ENCODE measurements around the gene OLFM2. TPM values are rescaled to one million over a fixed set of nuclear protein-coding genes. Genes with fewer than 3 reads are reported as not detected.

The OLFM2 gene
- total RNA-seq, 3 donors from 2014 or later = 1.4 to 5.7 (median 1.9) TPM

DNA sequence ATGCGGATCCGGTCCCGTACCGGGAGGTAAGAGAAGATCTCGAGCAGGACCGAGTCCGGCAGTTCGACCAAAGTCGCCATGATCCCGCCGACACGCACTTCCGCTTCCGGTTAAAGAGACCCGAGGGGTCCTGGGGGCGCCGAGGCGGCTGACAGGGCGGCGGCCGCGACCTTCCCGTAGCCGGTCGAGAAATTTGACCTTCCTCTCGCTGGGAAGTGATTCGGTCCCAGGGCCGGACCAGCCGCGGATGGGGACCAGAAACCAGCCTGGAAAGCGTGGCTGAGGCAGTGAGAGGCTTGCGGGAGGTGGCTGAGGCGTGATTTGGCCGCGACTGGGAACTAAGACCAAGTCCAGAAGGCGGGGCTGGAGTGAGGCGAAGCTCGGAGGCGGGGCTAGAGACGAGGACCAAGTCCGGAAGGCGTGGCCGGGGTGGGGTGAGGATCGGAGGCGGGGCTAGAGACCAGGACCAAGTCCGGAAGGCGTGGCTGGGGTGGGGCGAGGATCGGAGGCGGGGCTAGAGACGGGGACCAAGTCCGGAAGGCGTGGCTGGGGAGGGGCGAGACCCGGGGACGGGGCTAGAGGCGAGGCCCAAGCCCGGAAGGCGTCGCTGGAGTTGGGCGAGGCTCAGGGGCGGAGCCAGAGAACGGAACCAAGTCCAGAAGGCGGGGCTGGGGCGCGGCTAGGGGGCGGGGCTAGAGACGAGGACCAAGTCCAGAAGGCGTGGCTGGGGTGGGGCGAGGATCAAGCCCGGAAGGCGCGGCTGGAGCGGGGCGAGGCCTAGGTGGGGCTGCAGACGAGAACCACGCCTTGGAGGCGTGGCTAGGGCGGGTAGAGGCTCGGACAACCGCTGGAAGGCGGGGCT lies 117.3 kb downstream of the OLFM2 start, which contains the start of gene FBXL12:
Gene FBXL12 (minus strand): TSS at position 346 of the 862 bp plus-strand sequence. CDS start 266 bp downstream, at position 80.
- DNase-seq (peak; percentile 100), ATAC-seq (peak; percentile 91)
- peak within 1 kb of the TSS; percentile 94 for H3K4me3 ChIP-seq
- intact Hi-C loops (cut with DNase I, micrococcal nuclease) = no loop called here
- H3K9me3 ChIP-seq = no peaks in the 10 kb centered on the region
- no peaks in the 10 kb centered on the region for H3K36me3 ChIP-seq (ENCODE audit: low read depth)
- TF ChIP-seq, protein P1, sequence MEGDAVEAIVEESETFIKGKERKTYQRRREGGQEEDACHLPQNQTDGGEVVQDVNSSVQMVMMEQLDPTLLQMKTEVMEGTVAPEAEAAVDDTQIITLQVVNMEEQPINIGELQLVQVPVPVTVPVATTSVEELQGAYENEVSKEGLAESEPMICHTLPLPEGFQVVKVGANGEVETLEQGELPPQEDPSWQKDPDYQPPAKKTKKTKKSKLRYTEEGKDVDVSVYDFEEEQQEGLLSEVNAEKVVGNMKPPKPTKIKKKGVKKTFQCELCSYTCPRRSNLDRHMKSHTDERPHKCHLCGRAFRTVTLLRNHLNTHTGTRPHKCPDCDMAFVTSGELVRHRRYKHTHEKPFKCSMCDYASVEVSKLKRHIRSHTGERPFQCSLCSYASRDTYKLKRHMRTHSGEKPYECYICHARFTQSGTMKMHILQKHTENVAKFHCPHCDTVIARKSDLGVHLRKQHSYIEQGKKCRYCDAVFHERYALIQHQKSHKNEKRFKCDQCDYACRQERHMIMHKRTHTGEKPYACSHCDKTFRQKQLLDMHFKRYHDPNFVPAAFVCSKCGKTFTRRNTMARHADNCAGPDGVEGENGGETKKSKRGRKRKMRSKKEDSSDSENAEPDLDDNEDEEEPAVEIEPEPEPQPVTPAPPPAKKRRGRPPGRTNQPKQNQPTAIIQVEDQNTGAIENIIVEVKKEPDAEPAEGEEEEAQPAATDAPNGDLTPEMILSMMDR (IDR thresholded peaks at IDR 0.05) = no peak
- peaks cover 15% of the 10 kb centered on the region for H3K4me1 ChIP-seq (ENCODE audit: low read depth)

DNA sequence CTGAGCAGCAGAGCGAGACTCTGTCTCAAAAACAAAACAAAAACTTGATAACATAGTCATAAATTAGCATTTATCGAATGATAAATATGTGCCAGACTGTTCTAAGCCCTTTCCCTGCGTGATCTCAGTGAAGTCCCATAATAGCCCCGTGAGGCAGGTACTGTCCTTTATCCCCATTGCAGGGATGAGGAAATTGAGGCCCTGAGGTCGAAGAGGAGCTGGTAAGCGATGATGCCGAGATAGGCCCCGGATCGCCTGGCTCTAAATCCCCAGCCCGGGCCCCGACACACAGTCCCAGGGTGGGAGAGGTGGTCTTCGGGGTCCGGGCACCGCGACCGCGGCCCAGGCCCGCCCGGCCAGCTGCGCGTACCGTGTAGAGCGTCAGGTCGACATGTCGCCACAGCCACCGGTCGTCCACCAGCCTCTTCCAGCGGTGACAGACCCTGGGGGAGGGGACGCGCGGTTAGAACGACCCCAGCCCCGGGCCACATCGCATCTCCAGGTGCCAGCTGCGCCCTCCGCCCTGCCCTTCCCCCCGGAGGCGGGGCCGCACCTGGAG lies 118.1 kb downstream of the OLFM2 start:
- H3K9me3 ChIP-seq = no peaks in the 10 kb centered on the region
- TF ChIP-seq, protein P1 (IDR thresholded peaks at IDR 0.05) = no peak
- ATAC-seq (no peak), DNase-seq (no peak)
- H3K4me1 ChIP-seq (ENCODE audit: low read depth) = peaks cover 15% of the 10 kb centered on the region
- no peaks in the 10 kb centered on the region for H3K36me3 ChIP-seq (ENCODE audit: low read depth)
- intact Hi-C loops (cut with DNase I, micrococcal nuclease) = no loop called here
- peak overlapping the region; percentile 94 for H3K4me3 ChIP-seq

DNA sequence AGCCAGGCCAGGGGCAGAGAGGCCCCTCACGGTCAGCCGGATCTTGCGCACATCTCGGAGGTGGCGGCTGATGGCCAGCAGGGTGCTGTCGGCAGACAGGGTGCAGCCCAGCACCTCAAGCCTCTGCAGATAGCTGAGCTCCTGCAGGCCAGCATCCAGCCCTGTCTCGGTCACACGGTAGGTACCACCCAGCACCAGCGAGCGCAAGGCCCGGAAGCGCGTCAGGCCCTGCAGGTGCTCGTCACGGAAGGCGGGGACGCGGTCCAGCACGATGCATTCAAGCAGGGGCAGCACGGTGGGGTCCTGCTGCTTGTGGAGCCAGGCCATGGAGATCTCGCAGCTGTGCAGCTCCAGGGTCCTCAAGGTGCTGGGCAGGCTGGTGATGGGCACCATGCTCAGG lies 125.2 kb downstream of the OLFM2 start:
- TF ChIP-seq, protein P1 (IDR thresholded peaks at IDR 0.05) = no peak
- Histone ChIP-seq H3K9me3 (no peaks in the 10 kb centered on the region), H3K4me3 (no peak overlapping the region), H3K4me1 (ENCODE audit: low read depth) (peaks cover 2% of the 10 kb centered on the region), H3K36me3 (ENCODE audit: low read depth) (peaks cover 11% of the 10 kb centered on the region)
- no peak for DNase-seq
- intact Hi-C loops (cut with DNase I, micrococcal nuclease) = no loop called here
- peak; percentile 10 for ATAC-seq

DNA sequence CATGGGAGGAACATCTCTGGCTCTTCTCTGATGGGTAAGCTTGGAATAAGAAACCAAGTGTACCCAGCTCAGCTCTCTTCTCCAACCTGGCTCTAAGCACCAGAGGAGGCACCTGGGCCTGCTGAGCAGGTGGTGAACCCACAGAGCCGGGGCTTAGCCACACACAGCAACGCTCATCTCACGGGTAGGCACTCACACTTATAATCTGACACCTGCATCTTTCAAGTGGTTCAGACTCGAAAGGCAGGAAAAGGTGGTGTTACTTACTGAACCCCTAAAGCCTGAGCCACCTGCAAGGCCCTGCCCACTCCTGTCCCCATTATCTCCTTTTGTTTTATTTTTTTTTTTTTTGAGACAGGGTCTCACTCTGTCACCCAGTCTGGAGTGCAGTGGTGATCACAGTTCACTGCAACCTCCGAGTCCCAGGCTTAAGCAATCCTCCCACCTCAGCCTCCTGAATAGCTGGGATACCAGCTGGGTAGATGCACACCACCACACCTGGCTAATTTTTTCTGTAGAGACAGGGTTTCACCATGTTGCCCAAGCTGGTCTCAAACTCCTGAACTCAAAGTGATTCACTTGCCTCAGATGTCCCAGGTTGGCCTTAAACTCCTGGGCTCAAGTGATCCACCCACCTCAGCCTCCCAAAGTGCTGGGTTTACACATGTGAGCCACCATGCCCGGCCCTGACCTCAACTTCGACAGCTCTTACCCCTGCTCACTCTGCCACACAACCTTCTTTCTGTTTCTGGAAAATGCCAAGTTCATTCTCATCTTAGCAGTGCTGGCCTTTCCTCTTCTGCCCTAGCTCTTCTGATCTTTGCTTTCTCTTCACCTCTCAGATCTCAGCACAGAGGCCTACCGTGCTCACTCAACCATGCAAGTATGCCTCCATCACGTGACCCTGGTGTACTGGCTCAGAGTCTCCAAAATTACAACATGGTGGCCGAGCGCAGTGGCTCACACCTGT lies 127.2 kb downstream of the OLFM2 start:
- peaks cover 11% of the 10 kb centered on the region for H3K36me3 ChIP-seq (ENCODE audit: low read depth)
- intact Hi-C loops (cut with DNase I, micrococcal nuclease) = no loop called here

DNA sequence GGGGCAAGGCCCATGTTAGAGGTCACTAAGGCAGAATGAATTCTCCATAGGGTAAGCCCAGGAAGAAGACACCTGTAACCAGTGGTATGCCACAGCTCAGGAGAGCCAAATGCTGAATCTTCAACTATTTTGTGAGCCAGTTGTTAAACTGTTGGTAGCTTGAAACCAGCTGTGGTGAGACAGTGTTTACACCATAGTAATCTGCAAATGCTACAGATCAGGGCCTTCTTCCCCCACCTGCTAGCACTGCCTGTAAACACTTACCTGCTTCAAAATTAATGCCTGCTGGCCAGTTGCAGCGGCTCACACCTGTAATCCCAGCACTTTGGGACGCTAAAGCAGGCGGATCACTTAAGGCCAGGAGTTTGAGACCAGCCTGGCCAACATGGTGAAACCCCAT lies 129.5 kb downstream of the OLFM2 start:
- intact Hi-C loops (cut with DNase I, micrococcal nuclease) = no loop called here
- TF ChIP-seq, protein P1 (IDR thresholded peaks at IDR 0.05) = no peak

More for the DNA sequence above, 127.2 kb downstream of the OLFM2 start:
- ATAC-seq (peak; percentile 58), DNase-seq (no peak)
- TF ChIP-seq, protein P1 (IDR thresholded peaks at IDR 0.05) = no peak
- no peaks in the 10 kb centered on the region for H3K9me3 ChIP-seq
- no peak overlapping the region for H3K4me3 ChIP-seq
- peaks cover 2% of the 10 kb centered on the region for H3K4me1 ChIP-seq (ENCODE audit: low read depth)

More for the DNA sequence above, 129.5 kb downstream of the OLFM2 start:
- DNase-seq (no peak), ATAC-seq (no peak)
- peaks cover 2% of the 10 kb centered on the region for H3K4me1 ChIP-seq (ENCODE audit: low read depth)
- H3K9me3 ChIP-seq = no peaks in the 10 kb centered on the region
- H3K4me3 ChIP-seq = no peak overlapping the region
- peaks cover 11% of the 10 kb centered on the region for H3K36me3 ChIP-seq (ENCODE audit: low read depth)

Data from mucosa of descending colon (tissue), 3 donors.